Measurements from ENCODE around the gene SLC18A2.

DNA sequence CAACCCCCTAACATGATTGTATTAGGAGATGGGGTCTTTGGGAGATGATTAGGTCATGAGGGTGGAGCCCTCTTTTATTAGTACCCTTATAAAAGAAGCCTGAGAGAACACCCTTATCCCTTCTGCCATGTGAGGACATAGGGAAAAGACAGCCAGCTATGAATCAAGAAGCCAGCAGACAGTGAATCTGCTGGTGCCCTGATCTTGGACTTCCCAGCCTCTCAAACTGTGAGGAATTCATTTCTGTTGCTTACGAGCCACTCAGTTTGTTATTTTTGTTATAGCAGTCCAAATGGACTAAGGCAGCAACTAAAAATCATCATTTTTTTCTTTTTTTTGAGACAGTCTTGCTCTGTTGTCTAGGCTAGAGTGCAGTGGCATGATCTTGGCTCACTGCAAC is 59.8 kb downstream of the SLC18A2 start:
- no peak for TF ChIP-seq POLR2AphosphoS5 (IDR thresholded peaks at IDR 0.05)
- no peak for TF ChIP-seq POLR2A (IDR thresholded peaks at IDR 0.05)

Data from sigmoid colon (tissue), 4 donors.